IMR-90 (cell line): ENCODE results near the gene MLST8. TPM values are rescaled to one million over a fixed set of nuclear protein-coding genes. Genes with fewer than 3 reads are reported as not detected.

ENCODE experiments used
- ATAC-seq: fragments of 200-7000 bp; cut with Tn5 transposase; 2 replicates; pipeline ENCODE4 v1.9.1; 2020; ENCODE audit warnings: low read depth, mild to moderate bottlenecking, moderate library complexity
- BruUV-seq: library from RNA; stranded (reverse); fragments of 400-500 nt; replicated peaks from 2 replicates; lab custom pipeline; 2021; lab: Mats Ljungman, UMichigan
- CTCF ChIA-PET: fragments of 300-600 bp; formaldehyde crosslinking; extraction: SDS; loops from one replicate; lab custom pipeline; 2021; ENCODE audit warnings: antibody characterized with exemption; lab: Yijun Ruan, JAX
- POLR2A ChIA-PET: fragments of 300-600 bp; sonication (Branson Sonifier 250); formaldehyde crosslinking; loops from one replicate; lab custom pipeline; 2022; ENCODE audit warnings: antibody characterized with exemption; ENCODE audit not compliant: unreplicated experiment; lab: Charles Lee
- DNase-seq: peaks from one replicate; pipeline ENCODE4 v3.0.0; 2013
- H2AFZ ChIP-seq: replicated peaks from 2 replicates; pipeline ENCODE3; 2013; ENCODE audit warnings: low read length, mild to moderate bottlenecking; ENCODE audit not compliant: poor library complexity
- H2AK5ac ChIP-seq: 2 replicates; pipeline ENCODE4 v1.6.1; 2013; ENCODE audit warnings: low read depth, low read length, inconsistent platforms
- H2AK9ac ChIP-seq: replicated peaks from 2 replicates; pipeline ENCODE3; 2013; ENCODE audit warnings: mild to moderate bottlenecking, low read depth, low read length, moderate library complexity; ENCODE audit not compliant: poor library complexity
- H2BK120ac ChIP-seq: 2 replicates; pipeline ENCODE4 v1.6.1; 2013; ENCODE audit warnings: low read depth, low read length, inconsistent platforms
- H2BK15ac ChIP-seq: 3 replicates; pipeline ENCODE4 v1.6.1; 2013; ENCODE audit warnings: low read depth, low read length, inconsistent platforms
- H2BK20ac ChIP-seq: 2 replicates; pipeline ENCODE4 v1.6.1; 2013; ENCODE audit warnings: low read depth, mild to moderate bottlenecking, inconsistent platforms, low read length, moderate library complexity
- H2BK5ac ChIP-seq: 2 replicates; pipeline ENCODE4 v1.6.1; 2013; ENCODE audit warnings: mild to moderate bottlenecking, low read depth, low read length, inconsistent platforms; ENCODE audit not compliant: poor library complexity, severe bottlenecking
- H3K14ac ChIP-seq: replicated peaks from 2 replicates; pipeline ENCODE4 v1.6.1; 2013; ENCODE audit warnings: low read depth, low read length, inconsistent platforms
- H3K18ac ChIP-seq: 2 replicates; pipeline ENCODE4 v1.6.1; 2013; ENCODE audit warnings: low read depth, low read length, control low read depth
- H3K23ac ChIP-seq: 2 replicates; pipeline ENCODE4 v1.6.1; 2013; ENCODE audit warnings: low read depth, low read length, inconsistent platforms
- H3K27ac ChIP-seq: 2 replicates; pipeline ENCODE4 v1.5.1; 2013; ENCODE audit warnings: mild to moderate bottlenecking, control low read depth, low read length; ENCODE audit not compliant: insufficient read depth
- H3K27me3 ChIP-seq: 2 replicates; pipeline ENCODE4 v1.6.1; 2013; ENCODE audit warnings: low read length; ENCODE audit not compliant: control insufficient read depth, insufficient read depth
- H3K36me3 ChIP-seq: 2 replicates; pipeline ENCODE4 v1.6.1; 2013; ENCODE audit warnings: low read length, mixed read lengths; ENCODE audit not compliant: control insufficient read depth, insufficient read depth
- H3K4ac ChIP-seq: 2 replicates; pipeline ENCODE4 v1.6.1; 2013; ENCODE audit warnings: low read depth, low read length, inconsistent platforms
- H3K4me1 ChIP-seq: 2 replicates; pipeline ENCODE4 v1.6.1; 2013; ENCODE audit warnings: low read length, mixed read lengths; ENCODE audit not compliant: control insufficient read depth, insufficient read depth
- H3K4me2 ChIP-seq: 2 replicates; pipeline ENCODE4 v1.6.1; 2013; ENCODE audit warnings: low read depth, mild to moderate bottlenecking, control low read depth, low read length, moderate library complexity
- H3K4me3 ChIP-seq: 2 replicates; pipeline ENCODE4 v1.5.1; 2013; ENCODE audit warnings: low read depth, mild to moderate bottlenecking, control low read depth, low read length, moderate library complexity; ENCODE audit not compliant: insufficient read depth
- H3K56ac ChIP-seq: 2 replicates; pipeline ENCODE4 v1.6.1; 2013; ENCODE audit warnings: low read length, inconsistent platforms; ENCODE audit not compliant: insufficient read depth; ENCODE audit errors: extremely low read depth
- H3K79me1 ChIP-seq, 2 experiments: 2 replicates each; pipeline ENCODE4 v1.6.1; 2013; ENCODE audit warnings: low read length in 2 of 2, inconsistent platforms in 1 of 2, low read depth in 1 of 2
- H3K9ac ChIP-seq: 2 replicates; pipeline ENCODE4 v1.6.1; 2013; ENCODE audit warnings: low read depth, low read length, control low read depth
- H3K9me1 ChIP-seq: 2 replicates; pipeline ENCODE4 v1.6.1; 2013; ENCODE audit warnings: low read length, inconsistent platforms; ENCODE audit not compliant: insufficient read depth
- H3K9me3 ChIP-seq: 2 replicates; pipeline ENCODE4 v1.6.1; 2013; ENCODE audit warnings: low read length; ENCODE audit not compliant: control insufficient read depth, insufficient read depth
- H4K20me1 ChIP-seq: 2 replicates; pipeline ENCODE4 v1.6.1; 2013; ENCODE audit warnings: low read length, inconsistent platforms; ENCODE audit not compliant: insufficient read depth
- H4K5ac ChIP-seq: 2 replicates; pipeline ENCODE4 v1.6.1; 2013; ENCODE audit warnings: mild to moderate bottlenecking, low read depth, low read length, control low read depth
- H4K8ac ChIP-seq, 2 experiments: 2 replicates each; pipeline ENCODE4 v1.6.1; 2013; ENCODE audit warnings: low read depth in 2 of 2, low read length in 2 of 2, control low read depth in 1 of 2, inconsistent platforms in 1 of 2
- H4K91ac ChIP-seq: 2 replicates; pipeline ENCODE4 v1.6.1; 2013; ENCODE audit warnings: low read depth, low read length, inconsistent platforms; ENCODE audit not compliant: insufficient read depth
- CEBPB ChIP-seq: IDR thresholded peaks from 2 replicates; pipeline ENCODE4 v1.6.1; 2012; ENCODE audit warnings: low read depth, low read length, improper control_type of control experiment
- POLR2A ChIP-seq: IDR thresholded peaks from 2 replicates; pipeline ENCODE4 v1.6.1; 2012; ENCODE audit warnings: mild to moderate bottlenecking, low read depth, low read length
- RAD21 ChIP-seq: IDR thresholded peaks from 2 replicates; pipeline ENCODE4 v1.6.1; 2012; ENCODE audit warnings: low read length, improper control_type of control experiment
- RCOR1 ChIP-seq: IDR thresholded peaks from 2 replicates; pipeline ENCODE4 v1.6.1; 2012; ENCODE audit warnings: mild to moderate bottlenecking, low read length, improper control_type of control experiment; ENCODE audit not compliant: insufficient replicate concordance
- SMC3 ChIP-seq: fragments of 150-350 bp; IDR thresholded peaks from 2 replicates; pipeline ENCODE4 v1.6.1; 2016; ENCODE audit warnings: low read depth, mild to moderate bottlenecking, antibody characterized with exemption, low read length, moderate library complexity
- WGBS, 2 experiments: methylation state at CpG; one replicate each; pipeline versions ENCODE4 v1.1.5 to v1.1.7; 2013; ENCODE audit warnings: missing lambda C conversion rate in 2 of 2; ENCODE audit not compliant: insufficient read length in 1 of 2; ENCODE audit errors: extremely low coverage in 2 of 2; 5-methylcytosine and 5-hydroxymethylcytosine counted together
- dilution Hi-C: fragments of 300-500 bp; cut with HindIII; formaldehyde crosslinking; loops from one replicate; pipeline ENCODE4 v1.14.3; 2018; ENCODE audit warnings: low sequenced_read_pairs; ENCODE audit not compliant: unreplicated experiment
- in situ Hi-C: fragments of 300-500 bp; cut with MboI; formaldehyde crosslinking; loops from 3 replicates; pipeline ENCODE4 v1.14.3; 2019; ENCODE audit warnings: low sequenced_read_pairs, inconsistent platforms, mixed read lengths
- intact Hi-C: fragments of 100-400 bp; cut with micrococcal nuclease; formaldehyde crosslinking; loops from 2 replicates; pipeline ENCODE4 v1.10.0; 2022
- polyA plus RNA-seq, 3 experiments: library from polyadenylated mRNA; depleted of rRNA; stranded (reverse); fragments of >200 nt; gene quantifications; 2 replicates each; pipeline ENCODE4 v1.2.3, GENCODE V29; 2012; ENCODE audit warnings: low replicate concordance in 1 of 3
- total RNA-seq: library from RNA; depleted of rRNA; stranded (reverse); fragments of >200 nt; gene quantifications from 2 replicates; pipeline ENCODE4 v1.2.3, GENCODE V29; 2012
- TF ChIP-seq, protein P1 (sequence below): fragments of 150-350 bp; IDR thresholded peaks from 2 replicates; pipeline ENCODE4 v1.6.1; 2017; ENCODE audit warnings: mild to moderate bottlenecking, antibody characterized with exemption, low read length, low read depth

Gene MLST8
- total and polyA plus RNA-seq, 2 of the 4 experiments (the other 2 are of a cell fraction): 34.4 to 93.7 TPM

- dilution Hi-C loops: no loop called here
These were observed 21.6 kb upstream of the MLST8 start for GRCh38 chr16:2183671-2184070.

More at GRCh38 chr16:2183671-2184070, 21.6 kb upstream of the MLST8 start:
- Histone ChIP-seq H2AFZ (no peak overlapping the region), H3K9me3 (no peaks in the 10 kb centered on the region), H3K23ac (no peak overlapping the region), H3K27me3 (no peaks in the 10 kb centered on the region; the same call in 1 of the 2 replicates), H3K79me1 (no peaks in the 10 kb centered on the region), H3K4ac (no peak overlapping the region), H3K18ac (no peak overlapping the region), H4K91ac (no peak overlapping the region), H3K4me3 (no peak overlapping the region), H4K20me1 (peaks cover 7% of the 10 kb centered on the region; the same call in 1 of the 2 replicates), H3K27ac (no peak overlapping the region), H3K4me2 (no peak overlapping the region), H2BK120ac (no peak overlapping the region), H2AK9ac (no peak overlapping the region), H3K14ac (no peak overlapping the region), H4K8ac (no peak overlapping the region), H2AK5ac (no peak overlapping the region), H3K9me1 (peaks cover 3% of the 10 kb centered on the region; the same call in 1 of the 2 replicates), H3K9ac (no peak overlapping the region), H2BK15ac (no peak overlapping the region), H3K56ac (no peak overlapping the region), H4K5ac (no peak overlapping the region), H3K4me1 (no peaks in the 10 kb centered on the region), H2BK5ac (no peak overlapping the region), H2BK20ac (no peak overlapping the region), H3K36me3 (no peaks in the 10 kb centered on the region)
- DNase-seq (no peak), ATAC-seq (no peak)
- ChIA-PET CTCF (no interaction called here), POLR2A (no interaction called here)
- WGBS, 2 experiments: 94% methylated on average over 30 of the region's 30 CpGs; no CpG with 5 or more reads in 1 of the 2 experiments
- in situ Hi-C loops (no loop called here), intact Hi-C loops (no loop called here)
- no TSS peak for BruUV-seq
- TF ChIP-seq CEBPB (no peak), RCOR1 (no peak), RAD21 (no peak), SMC3 (no peak), POLR2A (no peak)
- TF ChIP-seq, protein P1, sequence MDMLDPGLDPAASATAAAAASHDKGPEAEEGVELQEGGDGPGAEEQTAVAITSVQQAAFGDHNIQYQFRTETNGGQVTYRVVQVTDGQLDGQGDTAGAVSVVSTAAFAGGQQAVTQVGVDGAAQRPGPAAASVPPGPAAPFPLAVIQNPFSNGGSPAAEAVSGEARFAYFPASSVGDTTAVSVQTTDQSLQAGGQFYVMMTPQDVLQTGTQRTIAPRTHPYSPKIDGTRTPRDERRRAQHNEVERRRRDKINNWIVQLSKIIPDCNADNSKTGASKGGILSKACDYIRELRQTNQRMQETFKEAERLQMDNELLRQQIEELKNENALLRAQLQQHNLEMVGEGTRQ: no peak
